Sigmoid colon (tissue), 4 donors: ENCODE data around the gene ITLN1.

Experiments
- EP300 ChIP-seq, 4 donors: sonication (generic); formaldehyde crosslinking; IDR thresholded peaks; one replicate each; pipeline ENCODE4 v1.6.1; 2017; ENCODE audit warnings: antibody characterized with exemption in 4 of 4
- POLR2A ChIP-seq, 2 donors: fragments of 450-650 bp; IDR thresholded peaks; one replicate each; pipeline ENCODE4 v1.6.1; 2016; ENCODE audit warnings: antibody characterized with exemption in 2 of 2, mild to moderate bottlenecking in 2 of 2, moderate library complexity in 2 of 2
- POLR2AphosphoS5 ChIP-seq, 4 donors: sonication (generic); formaldehyde crosslinking; IDR thresholded peaks; one replicate each; pipeline ENCODE4 v1.6.1; 2017; ENCODE audit warnings: antibody characterized with exemption in 4 of 4
- TF ChIP-seq, protein P1 (sequence below), 4 experiments: fragments of 450-650 bp in 3 of 4; fragments of 200-600 bp in 1 of 4; IDR thresholded peaks; one replicate each; pipeline ENCODE4 v1.5.1; 2016 to 2019; ENCODE audit warnings: antibody characterized with exemption in 4 of 4, mild to moderate bottlenecking in 3 of 4, moderate library complexity in 2 of 4

DNA sequence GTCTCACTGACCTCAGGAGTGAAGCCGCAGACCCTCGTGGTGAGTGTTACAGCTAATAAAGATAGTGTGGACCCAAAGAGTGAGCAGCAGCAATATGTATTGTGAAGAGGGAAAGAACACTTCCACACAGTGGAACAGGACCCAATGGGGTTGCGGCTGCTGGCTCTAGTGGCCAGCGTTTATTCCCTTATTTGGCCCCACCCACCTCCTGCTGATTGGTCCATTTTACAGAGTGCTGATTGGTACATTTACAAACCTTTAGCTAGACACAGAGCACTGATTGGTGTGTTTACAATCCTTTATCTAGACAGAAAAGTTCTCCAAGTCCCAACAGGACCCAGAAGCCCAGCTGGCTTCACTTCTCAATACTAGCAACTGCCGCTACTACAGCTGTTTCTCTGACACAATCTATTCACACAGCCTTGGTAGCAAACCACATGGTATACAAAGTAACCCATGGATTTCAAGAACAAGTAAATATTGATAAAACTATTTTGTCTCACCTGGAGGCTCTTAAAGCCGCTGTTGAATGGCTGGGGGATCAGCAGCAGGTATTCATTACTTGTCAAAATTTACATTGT, 25.3 kb upstream of the ITLN1 start:
- TF ChIP-seq, protein P1, sequence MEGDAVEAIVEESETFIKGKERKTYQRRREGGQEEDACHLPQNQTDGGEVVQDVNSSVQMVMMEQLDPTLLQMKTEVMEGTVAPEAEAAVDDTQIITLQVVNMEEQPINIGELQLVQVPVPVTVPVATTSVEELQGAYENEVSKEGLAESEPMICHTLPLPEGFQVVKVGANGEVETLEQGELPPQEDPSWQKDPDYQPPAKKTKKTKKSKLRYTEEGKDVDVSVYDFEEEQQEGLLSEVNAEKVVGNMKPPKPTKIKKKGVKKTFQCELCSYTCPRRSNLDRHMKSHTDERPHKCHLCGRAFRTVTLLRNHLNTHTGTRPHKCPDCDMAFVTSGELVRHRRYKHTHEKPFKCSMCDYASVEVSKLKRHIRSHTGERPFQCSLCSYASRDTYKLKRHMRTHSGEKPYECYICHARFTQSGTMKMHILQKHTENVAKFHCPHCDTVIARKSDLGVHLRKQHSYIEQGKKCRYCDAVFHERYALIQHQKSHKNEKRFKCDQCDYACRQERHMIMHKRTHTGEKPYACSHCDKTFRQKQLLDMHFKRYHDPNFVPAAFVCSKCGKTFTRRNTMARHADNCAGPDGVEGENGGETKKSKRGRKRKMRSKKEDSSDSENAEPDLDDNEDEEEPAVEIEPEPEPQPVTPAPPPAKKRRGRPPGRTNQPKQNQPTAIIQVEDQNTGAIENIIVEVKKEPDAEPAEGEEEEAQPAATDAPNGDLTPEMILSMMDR (IDR thresholded peaks at IDR 0.05) = no peak
- no peak for TF ChIP-seq POLR2AphosphoS5 (IDR thresholded peaks at IDR 0.05)
- TF ChIP-seq EP300 (IDR thresholded peaks at IDR 0.05) = no peak
- TF ChIP-seq POLR2A (IDR thresholded peaks at IDR 0.05) = no peak
